ENCODE results near the gene SLC4A4.

The SLC4A4 gene

GRCh38 chr4:71487344-71487920, 148.6 kb downstream of the SLC4A4 start:
- no peak overlapping the region for H3K4me3 ChIP-seq (replicated peaks; ENCODE audit: low read depth, low read length)
- no peaks in the 10 kb centered on the region; the same call in 1 of the 2 replicates for H3K27me3 ChIP-seq (replicated peaks; ENCODE audit: control insufficient read depth, insufficient read depth, low read length)
- DNase-seq (ENCODE audit: extremely low read depth, insufficient read length), result no peak
- TF ChIP-seq CTCF (IDR thresholded peaks at IDR 0.05; ENCODE audit: insufficient read depth, low read length, poor library complexity, severe bottlenecking), result no peak
- H3K36me3 ChIP-seq (ENCODE audit: control insufficient read depth, insufficient read depth, low read length), result no peaks in the 10 kb centered on the region

- H3K27me3 ChIP-seq (replicated peaks; ENCODE audit: control insufficient read depth, insufficient read depth, low read length), result no peaks in the 10 kb centered on the region; the same call in 1 of the 2 replicates
- no peak for TF ChIP-seq CTCF (IDR thresholded peaks at IDR 0.05; ENCODE audit: insufficient read depth, low read length, poor library complexity, severe bottlenecking)
- DNase-seq (ENCODE audit: extremely low read depth, insufficient read length), result no peak
- H3K4me3 ChIP-seq (replicated peaks; ENCODE audit: low read depth, low read length), result no peak overlapping the region
- no peaks in the 10 kb centered on the region for H3K36me3 ChIP-seq (ENCODE audit: control insufficient read depth, insufficient read depth, low read length)
Measured at GRCh38 chr4:71494539-71494938, 155.7 kb downstream of the SLC4A4 start.

GRCh38 chr4:71495454-71495853, 156.6 kb downstream of the SLC4A4 start:
- no peak for DNase-seq (ENCODE audit: extremely low read depth, insufficient read length)
- no peaks in the 10 kb centered on the region for H3K36me3 ChIP-seq (ENCODE audit: control insufficient read depth, insufficient read depth, low read length)
- H3K4me3 ChIP-seq (replicated peaks; ENCODE audit: low read depth, low read length), result no peak overlapping the region
- no peak for TF ChIP-seq CTCF (IDR thresholded peaks at IDR 0.05; ENCODE audit: insufficient read depth, low read length, poor library complexity, severe bottlenecking)
- H3K27me3 ChIP-seq (replicated peaks; ENCODE audit: control insufficient read depth, insufficient read depth, low read length), result no peaks in the 10 kb centered on the region; the same call in 1 of the 2 replicates

GRCh38 chr4:71497078-71497477, 158.3 kb downstream of the SLC4A4 start:
- Histone ChIP-seq H3K36me3 (ENCODE audit: control insufficient read depth, insufficient read depth, low read length) (no peaks in the 10 kb centered on the region), H3K4me3 (replicated peaks; ENCODE audit: low read depth, low read length) (no peak overlapping the region), H3K27me3 (replicated peaks; ENCODE audit: control insufficient read depth, insufficient read depth, low read length) (no peaks in the 10 kb centered on the region)
- no peak for TF ChIP-seq CTCF (IDR thresholded peaks at IDR 0.05; ENCODE audit: insufficient read depth, low read length, poor library complexity, severe bottlenecking)
- no peak for DNase-seq (ENCODE audit: extremely low read depth, insufficient read length)

- Histone ChIP-seq H3K4me3 (replicated peaks; ENCODE audit: low read depth, low read length) (no peak overlapping the region), H3K27me3 (replicated peaks; ENCODE audit: control insufficient read depth, insufficient read depth, low read length) (no peaks in the 10 kb centered on the region), H3K36me3 (ENCODE audit: control insufficient read depth, insufficient read depth, low read length) (no peaks in the 10 kb centered on the region)
- DNase-seq (ENCODE audit: extremely low read depth, insufficient read length), result no peak
- no peak for TF ChIP-seq CTCF (IDR thresholded peaks at IDR 0.05; ENCODE audit: insufficient read depth, low read length, poor library complexity, severe bottlenecking)
Measured at GRCh38 chr4:71498002-71498401, 159.2 kb downstream of the SLC4A4 start.

- no peaks in the 10 kb centered on the region for H3K36me3 ChIP-seq (ENCODE audit: control insufficient read depth, insufficient read depth, low read length)
- no peak for TF ChIP-seq CTCF (IDR thresholded peaks at IDR 0.05; ENCODE audit: insufficient read depth, low read length, poor library complexity, severe bottlenecking)
- DNase-seq (ENCODE audit: extremely low read depth, insufficient read length), result no peak
- H3K4me3 ChIP-seq (replicated peaks; ENCODE audit: low read depth, low read length), result no peak overlapping the region
- no peaks in the 10 kb centered on the region for H3K27me3 ChIP-seq (replicated peaks; ENCODE audit: control insufficient read depth, insufficient read depth, low read length)
Measured at GRCh38 chr4:71498625-71499024, 159.8 kb downstream of the SLC4A4 start.
